GM21717 (cell line): ENCODE results near the gene SLC6A3.

ENCODE experiments used
- ATAC-seq: cut with Tn5 transposase; IDR thresholded peaks from one replicate; pipeline ENCODE4 v1.9.1; 2021; ENCODE audit warnings: mild to moderate bottlenecking, moderate library complexity; ENCODE audit not compliant: unreplicated experiment

SLC6A3 gene

GRCh38 chr5:1409381-1410110, 35.7 kb downstream of the SLC6A3 start:
- no peak for ATAC-seq

GRCh38 chr5:1406681-1407640, 38.3 kb downstream of the SLC6A3 start:
- ATAC-seq = no peak

GRCh38 chr5:1405539-1406530, 39.4 kb downstream of the SLC6A3 start:
- no peak for ATAC-seq

- ATAC-seq = no peak
Observed at GRCh38 chr5:1405121-1405520, 40.1 kb downstream of the SLC6A3 start.

GRCh38 chr5:1404062-1404461, 41.2 kb downstream of the SLC6A3 start:
- ATAC-seq = no peak

- no peak for ATAC-seq
Observed at GRCh38 chr5:1402611-1403255, 42.5 kb downstream of the SLC6A3 start.

GRCh38 chr5:1401536-1402138, 43.6 kb downstream of the SLC6A3 start:
- ATAC-seq = no peak

GRCh38 chr5:1400936-1401335, 44.3 kb downstream of the SLC6A3 start:
- ATAC-seq = no peak

- ATAC-seq = no peak
Observed at GRCh38 chr5:1400211-1400855, 44.9 kb downstream of the SLC6A3 start.

- no peak for ATAC-seq
Observed at GRCh38 chr5:1399737-1400136, 45.5 kb downstream of the SLC6A3 start.

GRCh38 chr5:1396293-1396816, 48.9 kb downstream of the SLC6A3 start:
- no peak for ATAC-seq

GRCh38 chr5:1394881-1395860, 50.1 kb downstream of the SLC6A3 start:
- no peak for ATAC-seq

- no peak for ATAC-seq
Observed at GRCh38 chr5:1393571-1394501, 51.4 kb downstream of the SLC6A3 start.

GRCh38 chr5:1392801-1393565, 52.3 kb downstream of the SLC6A3 start:
- ATAC-seq = no peak

- no peak for ATAC-seq
Observed at GRCh38 chr5:1392261-1392660, 53.0 kb downstream of the SLC6A3 start.

GRCh38 chr5:1391691-1392090, 53.5 kb downstream of the SLC6A3 start:
- no peak for ATAC-seq
